ENCODE measurements around the gene TBC1D2B. TPM values are rescaled to one million over a fixed set of nuclear protein-coding genes. Genes with fewer than 3 reads are reported as not detected.

TBC1D2B gene
- total and polyA plus RNA-seq, 11 donors = 5.1 to 45.2 (median 10.1) TPM

DNA sequence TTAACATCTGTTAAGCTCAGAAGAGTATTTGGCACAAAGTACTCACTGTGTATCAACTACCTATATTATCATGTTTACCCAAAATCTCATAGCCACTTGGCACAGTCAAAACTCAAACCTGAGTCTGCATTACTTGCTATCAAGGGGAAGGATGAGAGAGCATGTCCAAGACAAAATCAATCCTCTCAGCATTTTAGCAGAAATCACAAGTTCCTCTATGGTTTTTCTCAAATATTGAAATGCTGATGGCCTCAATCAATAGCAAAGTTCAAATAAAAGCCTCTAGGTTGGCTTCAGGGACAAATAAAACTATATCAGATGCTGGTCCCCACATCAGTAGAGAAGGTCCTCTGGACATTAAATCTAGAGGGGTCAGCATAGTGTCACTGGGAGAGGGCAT lies 14.3 kb downstream of the TBC1D2B start:
- Histone ChIP-seq H3K27ac (peak overlapping the region in 10 of 12 donors; percentile 7 to 91 (median 63)), H3K9me3 (no peaks in the 10 kb centered on the region)
- ATAC-seq = no peak

DNA sequence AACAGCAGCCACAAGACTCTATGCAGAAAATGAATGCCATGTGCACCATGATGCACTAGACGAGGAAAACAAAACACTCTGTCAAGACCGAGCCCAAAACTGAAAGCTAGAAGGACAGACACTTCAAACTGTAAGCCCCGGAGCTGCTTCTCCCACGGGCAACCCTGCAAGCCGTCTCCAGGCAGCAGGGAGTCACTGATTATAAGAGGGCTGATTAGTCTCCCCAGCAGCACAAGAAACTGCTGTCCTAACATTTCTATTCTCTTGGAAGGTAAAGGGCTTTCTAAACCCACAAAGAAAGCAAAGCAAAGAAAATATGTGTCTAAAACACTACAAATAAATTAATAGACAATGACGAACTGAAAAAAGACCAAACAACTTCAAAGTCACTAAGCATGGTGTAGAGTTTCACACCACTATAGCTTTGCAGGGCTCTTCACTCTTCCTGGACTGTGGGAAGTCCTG lies 15.5 kb downstream of the TBC1D2B start:
- WGBS, 4 donors = 8 to 20% (median 10%) methylated on average over 6 of the region's 6 CpGs
- no peaks in the 10 kb centered on the region for H3K27me3 ChIP-seq
- H3K9me3 ChIP-seq = no peaks in the 10 kb centered on the region
- ATAC-seq (peak in 1 of 4 donors; percentile 50), DNase-seq (peak in 1 of 5 donors; percentile 44)
- peaks cover 8 to 99% (median 63%) of the 10 kb centered on the region in 12 donors for H3K4me1 ChIP-seq
- peak overlapping the region in 10 of 12 donors; percentile 6 to 91 (median 28) for H3K27ac ChIP-seq
- intact Hi-C loops (cut with DNase I) = no loop called here
- peak overlapping the region in 6 of 12 donors; percentile 8 to 20 (median 16) for H3K4me3 ChIP-seq
- TF ChIP-seq POLR2A (IDR thresholded peaks at IDR 0.05) = no peak
- TF ChIP-seq, protein P1, sequence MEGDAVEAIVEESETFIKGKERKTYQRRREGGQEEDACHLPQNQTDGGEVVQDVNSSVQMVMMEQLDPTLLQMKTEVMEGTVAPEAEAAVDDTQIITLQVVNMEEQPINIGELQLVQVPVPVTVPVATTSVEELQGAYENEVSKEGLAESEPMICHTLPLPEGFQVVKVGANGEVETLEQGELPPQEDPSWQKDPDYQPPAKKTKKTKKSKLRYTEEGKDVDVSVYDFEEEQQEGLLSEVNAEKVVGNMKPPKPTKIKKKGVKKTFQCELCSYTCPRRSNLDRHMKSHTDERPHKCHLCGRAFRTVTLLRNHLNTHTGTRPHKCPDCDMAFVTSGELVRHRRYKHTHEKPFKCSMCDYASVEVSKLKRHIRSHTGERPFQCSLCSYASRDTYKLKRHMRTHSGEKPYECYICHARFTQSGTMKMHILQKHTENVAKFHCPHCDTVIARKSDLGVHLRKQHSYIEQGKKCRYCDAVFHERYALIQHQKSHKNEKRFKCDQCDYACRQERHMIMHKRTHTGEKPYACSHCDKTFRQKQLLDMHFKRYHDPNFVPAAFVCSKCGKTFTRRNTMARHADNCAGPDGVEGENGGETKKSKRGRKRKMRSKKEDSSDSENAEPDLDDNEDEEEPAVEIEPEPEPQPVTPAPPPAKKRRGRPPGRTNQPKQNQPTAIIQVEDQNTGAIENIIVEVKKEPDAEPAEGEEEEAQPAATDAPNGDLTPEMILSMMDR (IDR thresholded peaks at IDR 0.05) = no peak
- H3K36me3 ChIP-seq = no peaks in the 10 kb centered on the region

More for the DNA sequence above, 14.3 kb downstream of the TBC1D2B start:
- TF ChIP-seq, protein P1 (IDR thresholded peaks at IDR 0.05) = no peak
- no peak for TF ChIP-seq POLR2A (IDR thresholded peaks at IDR 0.05)
- Histone ChIP-seq H3K4me3 (no peak overlapping the region), H3K36me3 (no peaks in the 10 kb centered on the region), H3K27me3 (no peaks in the 10 kb centered on the region), H3K4me1 (peaks cover 16 to 98% (median 67%) of the 10 kb centered on the region in 12 donors)
- intact Hi-C loops (cut with DNase I) = no loop called here
- DNase-seq = no peak

DNA sequence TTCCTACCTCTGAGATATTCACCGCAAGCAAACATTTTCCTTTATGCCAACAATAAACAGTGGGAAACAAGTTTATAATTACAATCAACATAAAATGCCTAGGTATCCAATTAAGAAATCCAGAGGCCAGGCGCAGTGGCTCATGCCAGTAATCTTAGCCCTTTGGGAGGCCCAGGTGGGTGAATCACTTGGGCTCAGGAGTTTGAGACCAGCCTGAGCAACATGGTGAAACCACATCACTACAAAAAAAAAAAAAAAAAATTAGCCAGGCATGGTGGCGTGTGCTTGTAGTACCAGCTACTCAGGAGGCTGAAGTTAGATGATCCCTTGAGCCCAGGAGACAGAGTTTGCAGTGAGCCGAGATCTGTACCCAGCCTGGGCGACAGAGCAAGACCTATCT lies 17.3 kb downstream of the TBC1D2B start:
- no peak overlapping the region for H3K4me3 ChIP-seq
- peak overlapping the region in 2 of 12 donors; percentile 11 to 74 for H3K27ac ChIP-seq
- TF ChIP-seq POLR2A (IDR thresholded peaks at IDR 0.05) = no peak
- TF ChIP-seq, protein P1 (IDR thresholded peaks at IDR 0.05) = no peak
- no peak for DNase-seq
- H3K9me3 ChIP-seq = no peaks in the 10 kb centered on the region
- ATAC-seq = no peak
- intact Hi-C loops (cut with DNase I) = no loop called here
- peaks cover 12 to 99% (median 64%) of the 10 kb centered on the region in 12 donors for H3K4me1 ChIP-seq
- WGBS, 4 donors = 93 to 98% (median 98%) methylated on average over 5 of the region's 5 CpGs
- H3K36me3 ChIP-seq = no peaks in the 10 kb centered on the region
- no peaks in the 10 kb centered on the region for H3K27me3 ChIP-seq

DNA sequence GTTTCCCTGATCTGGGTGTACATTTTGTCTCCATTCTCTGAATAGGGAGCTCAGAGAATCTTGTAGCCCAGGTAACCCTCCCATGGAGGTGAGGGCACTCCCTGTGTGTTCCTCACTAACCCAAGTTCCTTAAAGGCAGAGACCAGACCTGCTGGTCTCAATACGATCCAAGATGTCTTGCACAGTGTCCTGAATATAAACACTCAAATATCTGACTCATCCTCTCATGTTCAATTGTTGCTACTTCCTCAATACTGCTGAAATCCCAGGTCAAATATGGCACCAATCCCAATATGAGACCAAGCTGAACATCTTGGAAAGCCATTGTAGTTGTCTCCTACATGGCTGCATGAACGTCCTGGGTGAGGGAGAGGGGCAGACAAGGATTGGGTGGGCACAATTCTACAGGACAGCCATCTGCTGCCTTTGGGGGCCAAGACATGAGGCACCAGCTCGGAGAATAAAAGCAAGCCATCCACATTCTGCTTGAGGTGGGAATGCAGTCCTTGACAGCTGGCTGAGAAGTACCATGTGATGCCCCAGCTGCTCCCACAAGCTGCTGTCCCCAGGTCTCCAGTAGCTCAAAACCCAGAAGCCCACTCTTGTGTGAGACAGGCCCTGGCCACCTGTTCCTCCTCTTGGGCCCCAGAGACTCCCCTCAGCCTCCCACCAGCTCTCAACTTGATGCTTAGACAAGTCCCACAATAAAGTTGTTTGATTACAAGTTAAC lies 18.2 kb downstream of the TBC1D2B start:
- Histone ChIP-seq H3K27me3 (no peaks in the 10 kb centered on the region), H3K4me1 (peaks cover 12 to 98% (median 60%) of the 10 kb centered on the region in 12 donors), H3K36me3 (no peaks in the 10 kb centered on the region), H3K27ac (peak overlapping the region in 2 of 12 donors; percentile 11 to 74), H3K4me3 (no peak overlapping the region), H3K9me3 (no peaks in the 10 kb centered on the region)
- 60 to 75% (median 72%) methylated on average over 3 of the region's 3 CpGs for WGBS, 4 donors
- no peak for DNase-seq
- TF ChIP-seq, protein P1 (IDR thresholded peaks at IDR 0.05) = no peak
- no peak for TF ChIP-seq POLR2A (IDR thresholded peaks at IDR 0.05)
- no peak for ATAC-seq
- intact Hi-C loops (cut with DNase I) = loop anchor here in 1 of 10 donors (5.0 kb wide), 1 partner anchor 52 kb away; no protein-coding TSS in a partner anchor

Data from heart left ventricle (tissue), 16 donors.